K562 (cell line): ENCODE data around the gene NFKBIA.

Experiments
- CEBPB ChIP-seq: fragments of 450-650 bp; IDR thresholded peaks from 2 replicates; pipeline ENCODE4 v1.6.1; 2016; ENCODE audit warnings: missing genetic modification characterization, missing compliant biosample characterization
- JUND ChIP-seq, 2 experiments: IDR thresholded peaks; 2 replicates in 1 of 2; 3 replicates in 1 of 2; pipeline ENCODE4 v1.6.1; 2011; ENCODE audit warnings: borderline replicate concordance in 2 of 2, low read depth in 2 of 2, low read length in 2 of 2, improper control_type of control experiment in 1 of 2, missing biosample characterization in 1 of 2, missing genetic modification characterization in 1 of 2, missing genetic modification reagents in 1 of 2
- ZNF639 ChIP-seq, 2 experiments: fragments of 200-800 bp in 1 of 2; sonication (Bioruptor generic) in 1 of 2; sonication (generic) in 1 of 2; formaldehyde crosslinking in 1 of 2; IDR thresholded peaks in 1 of 2; conservative IDR thresholded peaks in 1 of 2; 2 replicates each; pipeline versions ENCODE4 v1.5.0 to v1.6.1; 2016 to 2020; ENCODE audit warnings: missing compliant biosample characterization in 1 of 2, missing genetic modification characterization in 1 of 2, missing genetic modification reagents in 1 of 2

GRCh38 chr14:35375558-35376025 is 29.0 kb downstream of the NFKBIA start:
- TF ChIP-seq JUND (IDR thresholded peaks at IDR 0.05; ENCODE audit: borderline replicate concordance, low read depth, low read length), result no peak
- TF ChIP-seq JUND (tag; IDR thresholded peaks at IDR 0.05; ENCODE audit: borderline replicate concordance, low read depth, low read length), result no peak
- no peak for TF ChIP-seq ZNF639 (CRISPR knock-in tag; conservative IDR thresholded peaks at IDR 0.05 in 1 of 2, IDR thresholded peaks at IDR 0.05 in 1 of 2)
- no peak for TF ChIP-seq CEBPB
